ENCODE measurements around the gene RNASE11.

DNA sequence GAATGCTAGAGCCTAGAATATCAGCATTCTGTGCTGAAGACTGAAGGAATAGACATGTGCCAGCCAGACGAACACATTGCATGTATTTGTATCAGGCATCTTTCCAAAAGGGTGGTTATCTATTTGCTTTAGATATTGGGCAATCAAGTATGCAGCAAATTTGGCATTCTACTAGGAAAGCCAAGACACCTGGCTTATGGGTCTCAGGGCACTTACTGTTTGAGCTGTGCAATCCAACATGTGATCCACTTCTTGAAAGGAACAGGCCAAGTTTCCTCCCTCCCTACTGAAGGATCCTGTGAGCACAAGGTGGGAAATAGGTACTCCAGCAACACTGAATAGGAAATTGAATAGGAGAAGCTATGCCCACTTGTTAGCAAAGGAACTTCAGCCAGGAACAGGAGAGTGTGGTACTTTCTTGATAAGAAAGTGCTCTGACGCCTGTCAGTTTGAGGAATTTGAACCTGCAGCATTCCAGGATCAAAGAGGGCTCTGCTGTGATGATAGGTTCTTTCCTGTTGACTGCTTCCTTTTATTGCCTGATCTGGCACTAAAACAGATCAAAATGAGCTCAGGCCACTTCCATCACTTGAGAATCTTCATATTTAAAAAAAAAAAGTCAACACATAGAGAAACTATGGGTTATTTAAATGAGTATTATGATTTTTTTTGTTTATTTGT lies 33.1 kb upstream of the RNASE11 start:
- TF ChIP-seq SPI1 (IDR thresholded peaks at IDR 0.05; ENCODE audit: low read depth, low read length) (no peak), POLR2A (IDR thresholded peaks at IDR 0.05; ENCODE audit: low read depth, low read length) (no peak)
